B cell (primary cell): ENCODE data around the gene STX18.

Experiments used
- CTCF ChIP-seq: fragments of 200-600 bp; IDR thresholded peaks from one replicate; pipeline ENCODE4 v1.8.0; 2022; ENCODE audit warnings: antibody characterized with exemption, mild to moderate bottlenecking
- EZH2 ChIP-seq: IDR thresholded peaks from 2 replicates; pipeline ENCODE4 v1.6.1; 2012; ENCODE audit warnings: borderline replicate concordance, low read depth, mild to moderate bottlenecking, moderate library complexity, low read length; ENCODE audit not compliant: insufficient read depth, poor library complexity, severe bottlenecking

GRCh38 chr4:4457803-4458553 lies 83.9 kb downstream of the STX18 start:
- TF ChIP-seq CTCF (no peak), EZH2 (no peak)
